ENCODE measurements around the gene KNDC1.

- TF ChIP-seq REST (IDR thresholded peaks at IDR 0.05; ENCODE audit: insufficient read depth in 1 of 2, low read depth in 2 of 2, low read length in 2 of 2), result no peak
- TF ChIP-seq FOXP2 (optimal IDR thresholded peaks at IDR 0.05; ENCODE audit: borderline replicate concordance, extremely low read depth, extremely low read length, insufficient read depth), result no peak
- TF ChIP-seq POLR2AphosphoS5 (IDR thresholded peaks at IDR 0.05; ENCODE audit: low read depth, low read length), result no peak
Measured at GRCh38 chr10:133274751-133275683, 115.0 kb downstream of the KNDC1 start.
